Hematopoietic multipotent progenitor cell treated with erythropoietin and hydrocortisone succinate and interleukin-3 and kit ligand, for 4 days (in vitro differentiated cells): ENCODE measurements around the gene SPEM2.
A peak's percentile ranks its signal among the peaks of the same experiment; 100 is the strongest.

Source experiments
- DNase-seq: peaks from one replicate; pipeline ENCODE4 v3.0.0-alpha.2; 2015

Gene SPEM2

DNA sequence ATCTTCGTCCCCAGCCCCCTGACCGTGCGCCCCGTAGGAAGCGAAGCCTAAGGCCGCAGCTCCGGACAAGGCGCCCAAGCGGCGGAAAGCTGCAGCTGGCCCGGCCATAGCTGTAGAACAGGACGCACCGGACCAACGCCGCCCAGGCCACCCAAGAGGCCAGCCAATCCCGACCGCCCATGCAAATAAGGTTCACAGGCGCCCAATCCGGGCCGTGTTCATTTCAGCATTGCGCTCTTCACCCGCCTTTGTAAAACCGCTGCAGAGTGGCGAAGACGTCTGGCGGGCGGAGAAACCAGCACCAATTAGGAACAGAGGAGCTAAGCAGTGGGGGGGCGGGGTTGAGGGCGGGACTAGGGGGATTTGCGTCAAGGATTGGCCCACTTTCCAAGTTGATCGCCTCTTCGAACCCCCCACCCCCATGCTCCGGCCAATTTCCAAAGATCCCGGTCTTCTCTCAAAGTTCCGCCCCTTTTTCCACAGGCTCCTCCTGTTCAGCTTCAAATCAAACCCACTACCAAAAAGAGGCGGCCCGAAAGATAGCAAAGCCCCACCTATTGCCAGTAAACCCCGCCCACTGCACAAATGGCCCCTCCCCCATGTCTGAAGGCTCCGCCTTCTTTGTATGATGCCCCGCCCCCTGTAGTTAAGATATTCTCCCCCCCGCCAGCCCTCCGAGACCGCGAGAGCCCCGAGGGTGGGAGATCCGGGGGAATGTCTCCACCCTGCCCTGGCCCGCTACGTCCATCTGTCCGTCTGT is 21.3 kb upstream of the SPEM2 start, which contains the start of gene TMEM256:
TSS of gene TMEM256 (minus strand) at position 121 of the 760 bp plus-strand sequence. CDS start at position 108, 13 bp downstream.
- DNase-seq: peak; percentile 100

- DNase-seq: no peak
These were observed 20.6 kb upstream of the SPEM2 start for GRCh38 chr17:7404737-7405349.

DNA sequence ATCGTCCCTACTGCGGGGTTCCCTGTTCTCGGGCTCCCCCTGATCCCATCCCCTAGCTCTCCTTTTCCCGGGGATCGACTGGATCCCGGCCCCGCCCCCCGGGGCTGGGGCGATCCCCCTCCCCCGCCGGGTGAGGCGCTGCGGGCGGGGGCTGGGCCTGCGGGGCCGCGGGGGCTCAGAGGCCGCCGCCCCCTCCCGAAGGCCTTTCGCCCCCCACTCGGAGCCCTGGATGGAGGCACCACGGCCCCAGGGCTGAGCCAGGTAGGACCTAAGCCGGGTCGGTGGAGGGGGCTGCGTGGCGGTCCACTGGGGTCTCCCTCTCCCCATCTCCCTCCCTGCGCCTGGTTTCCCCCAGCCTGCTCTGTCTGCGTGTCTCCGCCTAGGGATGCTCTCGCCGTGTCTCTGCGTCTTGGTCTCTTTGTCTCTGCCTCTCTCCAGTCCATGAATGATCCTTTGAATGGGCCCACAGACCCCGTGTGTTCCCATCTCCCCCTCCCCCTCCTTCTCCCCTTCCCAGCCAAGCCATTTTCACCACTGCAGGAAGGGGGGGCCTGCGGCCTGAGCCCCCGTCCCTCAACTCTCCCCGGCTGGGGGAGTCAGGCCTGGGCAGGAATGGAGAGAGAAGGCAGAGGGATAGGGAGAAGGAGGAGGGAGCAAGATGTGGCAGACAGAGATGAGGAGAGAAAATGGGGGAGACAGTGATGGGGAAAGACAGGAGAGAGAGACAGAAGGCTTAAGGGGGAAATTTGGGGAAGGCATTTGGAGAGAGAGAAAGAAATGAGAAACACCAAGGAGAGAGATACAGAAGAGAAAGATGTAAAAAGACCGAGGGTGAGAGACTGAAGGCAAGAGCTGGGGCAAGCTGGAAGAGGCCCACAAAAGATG is 19.8 kb upstream of the SPEM2 start:
- DNase-seq: no peak

DNA sequence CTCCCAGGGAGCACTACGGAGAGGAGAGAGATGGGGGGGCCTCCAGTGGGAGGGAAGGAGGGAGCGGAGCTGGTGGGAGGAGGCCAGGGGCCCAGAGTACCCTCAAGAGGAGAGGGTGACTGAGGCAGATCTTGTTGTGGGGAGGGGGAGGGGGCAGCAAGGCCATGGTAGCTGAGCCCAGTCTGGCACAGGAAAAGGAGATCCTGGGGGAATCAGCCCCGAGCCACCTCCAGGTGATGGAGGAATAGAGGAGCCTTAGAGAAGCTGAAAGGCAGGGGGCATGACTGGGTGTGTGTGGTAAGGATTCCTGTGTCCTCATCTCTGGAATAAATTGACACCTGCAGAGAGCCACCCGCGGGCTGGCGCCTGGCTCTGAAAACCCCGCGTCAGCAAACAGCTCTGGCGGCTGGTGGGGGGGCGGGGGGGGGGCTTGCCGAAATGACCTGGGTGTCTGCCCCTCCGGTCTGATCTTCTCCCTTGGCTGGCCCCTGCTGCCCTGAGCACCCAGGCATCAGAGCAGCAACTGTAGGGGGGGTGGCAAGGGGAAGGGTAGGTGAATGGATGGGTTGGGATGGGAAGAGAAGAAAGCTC is 19.1 kb upstream of the SPEM2 start:
- no peak for DNase-seq

DNA sequence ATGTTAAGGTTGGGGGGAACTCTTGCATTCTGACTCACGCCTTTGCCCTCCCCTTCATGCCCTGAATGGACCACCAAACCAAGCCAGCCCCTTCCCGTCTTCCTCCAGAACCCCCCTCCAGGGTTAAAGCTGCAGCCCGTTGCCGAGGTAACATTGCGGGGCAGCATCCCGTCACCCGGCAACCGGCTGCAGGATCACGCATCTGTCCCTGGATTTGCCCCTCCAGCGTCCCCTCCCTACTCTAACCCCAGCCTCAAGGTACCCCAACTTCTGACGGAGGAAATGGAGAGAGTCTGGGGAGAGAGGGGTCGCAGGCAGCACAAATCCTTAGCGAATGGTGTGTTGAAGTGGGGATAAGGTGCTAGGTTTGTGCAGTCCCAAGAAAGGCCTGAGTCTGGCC is 18.3 kb upstream of the SPEM2 start:
- DNase-seq: no peak

DNA sequence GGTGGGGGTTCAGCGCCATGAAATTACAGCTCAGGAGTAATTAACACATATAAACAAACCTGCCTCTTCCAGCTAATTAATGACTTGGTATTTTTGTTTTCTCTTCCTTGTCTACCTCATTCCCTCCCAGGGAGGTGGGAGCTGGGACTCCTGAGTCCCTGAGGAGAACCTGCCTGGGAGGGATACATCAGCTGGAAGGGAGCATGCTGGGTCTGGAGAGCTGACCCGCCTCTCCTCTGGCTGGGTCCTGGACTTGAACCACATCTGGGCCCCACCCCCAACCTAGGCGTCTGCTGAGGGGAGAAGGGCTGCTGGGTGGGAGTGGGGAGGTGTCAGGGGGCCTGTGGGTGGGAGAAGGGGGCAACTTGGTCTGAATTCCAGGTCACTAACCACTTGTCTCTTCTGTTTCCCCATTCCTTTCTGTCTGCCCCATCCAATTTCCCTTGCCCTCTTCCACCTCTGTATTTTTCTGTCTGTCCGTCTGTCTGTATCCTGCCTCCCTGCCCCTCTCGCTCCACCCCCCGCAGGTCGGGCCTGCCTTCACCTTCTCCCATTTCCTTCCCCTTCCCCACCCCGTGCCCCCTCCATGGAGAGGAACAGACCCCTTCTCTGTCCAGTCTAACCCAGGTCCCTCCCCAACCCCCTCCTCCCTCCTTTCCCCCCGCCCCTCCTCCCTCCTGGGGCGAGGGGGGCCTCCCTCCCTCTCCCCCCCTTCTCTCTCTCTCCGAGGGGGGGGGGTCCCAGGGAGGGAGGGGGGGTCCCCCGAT is 17.7 kb upstream of the SPEM2 start, which contains the start of gene NLGN2:
TSS of gene NLGN2 (plus strand) at position 361 of the 767 bp plus-strand sequence. CDS start 411 bp downstream, outside the sequence.
- no peak for DNase-seq

DNA sequence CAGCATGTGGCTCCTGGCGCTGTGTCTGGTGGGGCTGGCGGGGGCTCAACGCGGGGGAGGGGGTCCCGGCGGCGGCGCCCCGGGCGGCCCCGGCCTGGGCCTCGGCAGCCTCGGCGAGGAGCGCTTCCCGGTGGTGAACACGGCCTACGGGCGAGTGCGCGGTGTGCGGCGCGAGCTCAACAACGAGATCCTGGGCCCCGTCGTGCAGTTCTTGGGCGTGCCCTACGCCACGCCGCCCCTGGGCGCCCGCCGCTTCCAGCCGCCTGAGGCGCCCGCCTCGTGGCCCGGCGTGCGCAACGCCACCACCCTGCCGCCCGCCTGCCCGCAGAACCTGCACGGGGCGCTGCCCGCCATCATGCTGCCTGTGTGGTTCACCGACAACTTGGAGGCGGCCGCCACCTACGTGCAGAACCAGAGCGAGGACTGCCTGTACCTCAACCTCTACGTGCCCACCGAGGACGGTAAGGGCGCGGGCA is 17.1 kb upstream of the SPEM2 start:
- peak; percentile 38 for DNase-seq

GRCh38 chr17:7408863-7409262 is 16.6 kb upstream of the SPEM2 start:
- DNase-seq: no peak

DNA sequence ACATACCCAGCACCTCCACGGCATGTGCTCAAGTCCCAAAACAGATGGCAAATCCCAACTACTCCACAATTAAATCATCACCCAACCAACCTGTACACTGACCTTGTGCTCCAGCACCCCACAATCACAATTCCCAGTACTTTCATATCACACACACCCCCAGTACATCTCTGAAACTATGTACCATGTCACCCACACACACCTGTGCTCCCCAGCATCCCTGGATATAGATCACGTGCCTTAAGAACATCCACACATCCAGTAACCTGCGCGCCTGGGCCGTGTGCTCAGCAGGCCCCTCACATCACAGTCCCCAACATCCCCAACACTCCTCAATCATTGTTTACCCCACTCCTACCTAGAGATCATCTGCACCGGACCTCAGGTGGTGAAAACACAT is 15.7 kb upstream of the SPEM2 start:
- DNase-seq: no peak

DNA sequence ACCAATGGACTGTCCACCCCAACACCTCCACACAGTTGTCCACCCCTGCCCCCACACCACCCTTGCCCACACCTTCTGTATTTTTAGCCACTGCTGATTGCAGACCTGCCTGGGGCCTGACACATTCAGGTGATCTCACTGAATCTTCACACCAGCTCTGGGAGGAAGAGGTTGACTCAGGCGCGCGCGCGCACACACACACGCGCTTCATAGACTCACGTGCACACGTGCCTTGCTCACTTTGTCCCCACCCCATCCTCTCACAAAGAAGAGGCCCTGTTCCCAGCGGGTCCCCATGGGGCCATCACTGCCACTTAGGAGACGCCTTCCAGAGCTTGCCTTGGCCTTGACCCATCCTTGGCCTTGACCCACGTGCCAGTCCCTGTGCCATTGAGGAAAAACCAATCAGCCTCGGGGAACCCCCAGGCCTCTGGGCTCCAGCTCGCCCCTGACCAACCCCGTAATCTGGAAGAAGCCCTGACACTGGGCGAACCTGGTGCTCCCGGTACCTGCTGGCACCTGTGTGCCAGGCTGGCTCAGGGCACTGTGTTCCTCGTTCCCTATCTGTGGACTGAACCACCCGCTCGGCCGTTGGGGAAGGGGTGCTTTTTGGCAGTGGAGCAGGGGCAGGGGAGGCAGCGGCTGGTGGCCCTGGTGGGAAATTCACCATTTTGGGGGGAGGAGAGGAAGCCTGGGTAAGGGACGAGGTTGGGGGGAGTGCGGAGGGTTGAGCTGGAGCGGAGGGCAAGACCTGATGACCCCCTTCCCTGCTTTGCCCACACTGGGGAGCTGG is 14.6 kb upstream of the SPEM2 start:
- no peak for DNase-seq

DNA sequence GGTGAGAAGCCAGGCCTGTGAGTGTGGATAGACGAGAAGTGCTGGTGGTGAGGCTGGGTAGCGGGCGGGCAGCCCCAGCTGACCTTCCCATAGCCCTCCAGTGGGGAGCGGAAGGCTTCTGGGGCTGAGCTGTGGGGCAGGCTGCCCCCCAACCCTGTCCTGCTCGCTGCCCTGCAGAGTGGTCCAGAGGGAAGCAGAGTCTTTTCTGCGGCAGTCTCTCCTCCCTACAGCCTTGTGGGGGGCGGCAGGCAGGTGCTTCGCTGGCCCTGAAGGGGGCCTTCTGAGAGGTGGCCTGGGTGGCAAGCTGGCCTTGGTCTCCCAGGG is 14.0 kb upstream of the SPEM2 start:
- DNase-seq: no peak

GRCh38 chr17:7413346-7413985 is 11.9 kb upstream of the SPEM2 start:
- DNase-seq: no peak

- no peak for DNase-seq
These were observed 10.6 kb upstream of the SPEM2 start for GRCh38 chr17:7414837-7415236.

DNA sequence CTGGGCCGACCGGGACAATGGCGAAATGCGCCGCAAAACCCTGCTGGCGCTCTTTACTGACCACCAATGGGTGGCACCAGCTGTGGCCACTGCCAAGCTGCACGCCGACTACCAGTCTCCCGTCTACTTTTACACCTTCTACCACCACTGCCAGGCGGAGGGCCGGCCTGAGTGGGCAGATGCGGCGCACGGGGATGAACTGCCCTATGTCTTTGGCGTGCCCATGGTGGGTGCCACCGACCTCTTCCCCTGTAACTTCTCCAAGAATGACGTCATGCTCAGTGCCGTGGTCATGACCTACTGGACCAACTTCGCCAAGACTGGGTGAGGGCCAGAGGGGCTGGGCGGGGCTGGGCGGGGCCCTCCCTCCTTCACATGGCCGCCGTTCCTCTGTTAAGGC is 9.6 kb upstream of the SPEM2 start:
- no peak for DNase-seq

DNA sequence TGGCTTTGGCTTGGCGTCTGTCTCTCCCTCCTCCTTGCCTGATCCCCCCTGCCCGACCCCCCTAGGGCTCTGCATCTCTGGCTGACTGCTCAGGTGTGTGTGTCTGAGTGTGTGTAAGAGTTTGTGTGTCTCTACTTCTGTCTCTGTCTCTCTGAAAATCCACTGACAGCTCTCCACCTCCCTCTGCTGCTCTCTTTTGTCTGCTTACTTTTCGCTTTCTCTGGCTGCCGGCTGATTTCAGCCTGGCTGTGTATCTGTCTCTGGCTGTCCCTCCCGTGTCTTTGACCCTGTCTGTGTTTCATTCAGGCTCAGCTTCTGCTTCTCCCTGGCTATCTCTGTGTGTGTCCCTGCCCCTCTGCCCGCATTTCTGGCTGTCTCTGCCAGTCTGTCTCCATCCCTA is 9.1 kb upstream of the SPEM2 start:
- peak; percentile 30 for DNase-seq

DNA sequence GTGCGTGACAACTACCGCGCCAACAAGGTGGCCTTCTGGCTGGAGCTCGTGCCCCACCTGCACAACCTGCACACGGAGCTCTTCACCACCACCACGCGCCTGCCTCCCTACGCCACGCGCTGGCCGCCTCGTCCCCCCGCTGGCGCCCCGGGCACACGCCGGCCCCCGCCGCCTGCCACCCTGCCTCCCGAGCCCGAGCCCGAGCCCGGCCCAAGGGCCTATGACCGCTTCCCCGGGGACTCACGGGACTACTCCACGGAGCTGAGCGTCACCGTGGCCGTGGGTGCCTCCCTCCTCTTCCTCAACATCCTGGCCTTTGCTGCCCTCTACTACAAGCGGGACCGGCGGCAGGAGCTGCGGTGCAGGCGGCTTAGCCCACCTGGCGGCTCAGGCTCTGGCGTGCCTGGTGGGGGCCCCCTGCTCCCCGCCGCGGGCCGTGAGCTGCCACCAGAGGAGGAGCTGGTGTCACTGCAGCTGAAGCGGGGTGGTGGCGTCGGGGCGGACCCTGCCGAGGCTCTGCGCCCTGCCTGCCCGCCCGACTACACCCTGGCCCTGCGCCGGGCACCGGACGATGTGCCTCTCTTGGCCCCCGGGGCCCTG is 8.3 kb upstream of the SPEM2 start:
- no peak for DNase-seq

DNA sequence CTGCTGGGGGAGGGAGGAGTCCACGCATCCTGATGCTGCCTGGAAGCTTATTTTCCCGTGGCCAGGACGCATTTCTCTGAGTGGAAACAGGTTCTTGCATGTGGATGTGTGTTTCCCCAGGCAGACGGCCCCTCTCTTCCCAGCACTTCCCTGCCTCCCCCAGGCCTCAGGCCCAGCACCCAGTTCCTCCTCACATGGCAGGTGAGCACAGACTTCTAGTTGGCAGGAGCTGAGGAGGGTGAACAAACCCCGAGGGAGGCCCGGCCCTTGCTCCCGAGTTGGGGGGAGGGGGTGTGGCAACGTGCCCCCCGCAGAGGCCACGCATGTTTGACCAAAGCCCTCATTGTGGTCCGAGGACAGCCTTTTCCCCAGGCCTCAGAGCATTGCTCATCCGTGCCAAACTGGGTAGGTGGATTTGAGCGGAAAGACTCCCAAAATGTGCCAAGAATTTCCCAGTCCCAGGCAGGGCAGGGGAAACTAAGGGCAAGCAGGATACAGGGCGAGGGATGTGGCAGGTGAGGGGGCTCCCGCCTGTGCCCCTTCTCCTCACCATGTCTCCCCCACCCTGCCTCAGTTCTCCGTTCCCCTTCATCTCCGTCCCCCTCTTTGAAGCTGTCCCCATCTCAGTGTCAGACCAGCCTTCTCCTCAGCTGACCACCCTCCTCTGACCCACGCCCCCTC is 6.8 kb upstream of the SPEM2 start:
- DNase-seq: no peak

DNA sequence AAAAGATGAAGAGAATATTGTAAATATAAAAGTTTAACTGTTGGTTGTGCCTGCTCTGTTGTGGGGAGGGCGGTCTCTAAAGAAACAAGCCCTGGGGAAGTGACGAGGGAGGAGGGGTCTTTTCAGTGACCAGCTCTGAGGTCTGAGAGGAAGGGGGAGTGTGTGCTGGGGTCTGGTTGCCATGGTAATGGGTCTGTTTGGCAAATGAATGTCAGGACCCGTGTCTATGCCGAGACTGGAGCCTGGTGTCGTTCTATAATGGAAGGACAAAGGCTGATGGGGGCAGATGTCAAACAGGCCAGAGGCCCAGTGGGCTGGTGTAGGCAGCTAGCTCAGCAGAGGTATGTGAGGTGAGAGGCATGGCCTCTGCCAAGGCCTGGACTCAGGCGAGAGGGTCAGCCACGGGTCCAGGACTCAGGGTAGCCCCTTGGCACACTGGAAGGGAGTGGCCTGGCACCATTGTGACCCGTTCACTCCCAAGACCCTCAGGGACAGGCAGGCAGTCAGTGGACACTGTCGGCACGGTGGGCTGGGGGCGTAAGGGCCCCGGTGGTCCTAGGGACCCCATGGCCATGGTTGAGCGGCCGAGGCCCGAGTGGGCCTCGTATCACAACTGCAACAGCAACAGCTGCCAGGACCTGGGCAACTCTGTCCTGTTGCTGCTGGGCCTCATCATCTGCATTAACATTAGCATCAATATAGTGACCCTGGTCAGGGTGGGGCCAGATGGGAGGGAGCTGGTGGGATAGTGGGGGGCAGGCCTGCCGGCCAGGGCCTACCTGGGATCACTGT is 5.4 kb upstream of the SPEM2 start, which contains the start of gene SPEM1:
TSS of gene SPEM1 (plus strand) at position 506 of the 792 bp plus-strand sequence. CDS start at position 567, 61 bp downstream.
- DNase-seq: no peak

GRCh38 chr17:7421186-7421585 is 4.2 kb upstream of the SPEM2 start:
- DNase-seq: no peak
